SU-DHL-6 (cell line): ENCODE results near the gene TBC1D5.
"Not testable (repeated sequence)": the region's sequence is repeated elsewhere in the genome, so short reads cannot be mapped to it uniquely, and the experiment has no call there.

Source experiments
- H2AFZ ChIP-seq: fragments of 200-600 bp; sonication (generic); 2 replicates; pipeline ENCODE4 v1.6.1; 2014; ENCODE audit warnings: low read depth, mild to moderate bottlenecking, moderate library complexity, mixed read lengths, antibody characterized with exemption, low read length; ENCODE audit not compliant: severe bottlenecking
- H3F3A ChIP-seq: fragments of 200-600 bp; shearing (Covaris generic); 2 replicates; pipeline ENCODE4 v1.6.0; 2016; ENCODE audit warnings: antibody characterized with exemption, mild to moderate bottlenecking; ENCODE audit not compliant: insufficient read depth
- H3K27ac ChIP-seq: fragments of 200-600 bp; sonication (generic); 2 replicates; pipeline ENCODE4 v1.5.1; 2016; ENCODE audit warnings: low read depth, mild to moderate bottlenecking, low read length, moderate library complexity, mixed read lengths
- H3K27me3 ChIP-seq: fragments of 200-600 bp; sonication (generic), shearing (Covaris generic); 2 replicates; pipeline ENCODE4 v1.6.0; 2014; ENCODE audit warnings: mild to moderate bottlenecking, low read length
- H3K36me3 ChIP-seq: fragments of 200-600 bp; sonication (generic); 2 replicates; pipeline ENCODE4 v1.6.1; 2014; ENCODE audit warnings: mild to moderate bottlenecking, low read length, mixed read lengths
- H3K4me2 ChIP-seq: fragments of 300-600, 200-600 bp; shearing (Covaris generic), sonication (generic); 2 replicates; pipeline ENCODE4 v1.6.0; 2014; ENCODE audit warnings: low read length, low read depth, mild to moderate bottlenecking; ENCODE audit not compliant: poor library complexity, severe bottlenecking
- H3K4me3 ChIP-seq: fragments of 200-600 bp; sonication (generic); 2 replicates; pipeline ENCODE4 v1.5.1; 2014; ENCODE audit warnings: antibody characterized with exemption, low read length, mild to moderate bottlenecking, mixed read lengths; ENCODE audit not compliant: insufficient read depth, poor library complexity, severe bottlenecking
- H3K79me2 ChIP-seq: fragments of 200-600 bp; sonication (generic); 2 replicates; pipeline ENCODE4 v1.6.1; 2014; ENCODE audit warnings: mild to moderate bottlenecking, low read length, moderate library complexity; ENCODE audit not compliant: insufficient read depth
- H3K9ac ChIP-seq: fragments of 200-600 bp; sonication (generic); 2 replicates; pipeline ENCODE4 v1.7.0; 2014; ENCODE audit warnings: mild to moderate bottlenecking, low read length
- H3K9me2 ChIP-seq: fragments of 200-600 bp; sonication (generic); replicated peaks from 2 replicates; pipeline ENCODE4 v1.6.1; 2014; ENCODE audit warnings: low read length; ENCODE audit not compliant: insufficient read depth
- H3K9me3 ChIP-seq: fragments of 200-600 bp; sonication (generic); 2 replicates; pipeline ENCODE4 v1.6.1; 2014; ENCODE audit warnings: low read length, mixed read lengths; ENCODE audit not compliant: insufficient read depth
- H4K20me1 ChIP-seq: fragments of 200-600 bp; sonication (generic); 2 replicates; pipeline ENCODE4 v1.6.1; 2014; ENCODE audit warnings: low read depth, mild to moderate bottlenecking, antibody characterized with exemption, low read length, moderate library complexity, mixed read lengths
- EZH2phosphoT487 ChIP-seq: fragments of 200-600 bp; sonication (generic), shearing (Covaris generic); conservative IDR thresholded peaks from 2 replicates; pipeline ENCODE4 v1.6.1; 2018; ENCODE audit warnings: mild to moderate bottlenecking, antibody characterized with exemption, low read length, moderate library complexity, mixed read lengths
- TF ChIP-seq, protein P1 (sequence below): fragments of 200-600 bp; sonication (generic); IDR thresholded peaks from one replicate; pipeline ENCODE4 v1.5.1; 2017; ENCODE audit warnings: antibody characterized with exemption, mild to moderate bottlenecking, low read length, moderate library complexity; ENCODE audit not compliant: insufficient read depth, poor library complexity, severe bottlenecking

The TBC1D5 gene

DNA sequence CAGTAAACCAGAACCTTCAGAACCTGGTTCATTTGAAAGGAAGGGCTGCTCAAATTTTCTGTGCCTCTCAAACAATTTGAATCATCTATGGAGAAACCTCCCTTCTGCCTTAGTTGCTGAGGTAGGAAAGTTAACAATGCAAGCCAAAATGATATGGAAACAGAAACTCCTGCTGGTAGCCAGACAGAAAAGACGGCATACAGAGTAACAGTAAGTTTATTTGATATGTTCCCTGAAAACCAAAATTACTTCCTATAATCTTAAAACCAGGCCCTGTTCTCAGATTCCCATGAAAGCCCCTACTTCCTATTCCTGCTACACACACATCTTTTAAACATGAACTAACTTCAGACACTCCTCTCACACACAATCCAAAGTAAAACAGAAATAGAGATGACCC is 86.2 kb downstream of the TBC1D5 start:
- H4K20me1 ChIP-seq = no peaks in the 10 kb centered on the region
- H3K9me2 ChIP-seq = no peaks in the 10 kb centered on the region
- no peak overlapping the region for H3K27ac ChIP-seq
- no peak overlapping the region for H3K9ac ChIP-seq
- H3K79me2 ChIP-seq = peaks cover 21% of the 10 kb centered on the region; the same call in 1 of the 2 replicates
- no peaks in the 10 kb centered on the region for H3K36me3 ChIP-seq
- no peaks in the 10 kb centered on the region for H3K27me3 ChIP-seq
- TF ChIP-seq, protein P1, sequence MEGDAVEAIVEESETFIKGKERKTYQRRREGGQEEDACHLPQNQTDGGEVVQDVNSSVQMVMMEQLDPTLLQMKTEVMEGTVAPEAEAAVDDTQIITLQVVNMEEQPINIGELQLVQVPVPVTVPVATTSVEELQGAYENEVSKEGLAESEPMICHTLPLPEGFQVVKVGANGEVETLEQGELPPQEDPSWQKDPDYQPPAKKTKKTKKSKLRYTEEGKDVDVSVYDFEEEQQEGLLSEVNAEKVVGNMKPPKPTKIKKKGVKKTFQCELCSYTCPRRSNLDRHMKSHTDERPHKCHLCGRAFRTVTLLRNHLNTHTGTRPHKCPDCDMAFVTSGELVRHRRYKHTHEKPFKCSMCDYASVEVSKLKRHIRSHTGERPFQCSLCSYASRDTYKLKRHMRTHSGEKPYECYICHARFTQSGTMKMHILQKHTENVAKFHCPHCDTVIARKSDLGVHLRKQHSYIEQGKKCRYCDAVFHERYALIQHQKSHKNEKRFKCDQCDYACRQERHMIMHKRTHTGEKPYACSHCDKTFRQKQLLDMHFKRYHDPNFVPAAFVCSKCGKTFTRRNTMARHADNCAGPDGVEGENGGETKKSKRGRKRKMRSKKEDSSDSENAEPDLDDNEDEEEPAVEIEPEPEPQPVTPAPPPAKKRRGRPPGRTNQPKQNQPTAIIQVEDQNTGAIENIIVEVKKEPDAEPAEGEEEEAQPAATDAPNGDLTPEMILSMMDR = no peak
- no peak for TF ChIP-seq EZH2phosphoT487
- no peak overlapping the region for H3K4me2 ChIP-seq
- peaks cover 12% of the 10 kb centered on the region; the same call in 1 of the 2 replicates for H3F3A ChIP-seq
- no peak overlapping the region for H2AFZ ChIP-seq
- H3K9me3 ChIP-seq = no peaks in the 10 kb centered on the region
- H3K4me3 ChIP-seq = no peak overlapping the region

DNA sequence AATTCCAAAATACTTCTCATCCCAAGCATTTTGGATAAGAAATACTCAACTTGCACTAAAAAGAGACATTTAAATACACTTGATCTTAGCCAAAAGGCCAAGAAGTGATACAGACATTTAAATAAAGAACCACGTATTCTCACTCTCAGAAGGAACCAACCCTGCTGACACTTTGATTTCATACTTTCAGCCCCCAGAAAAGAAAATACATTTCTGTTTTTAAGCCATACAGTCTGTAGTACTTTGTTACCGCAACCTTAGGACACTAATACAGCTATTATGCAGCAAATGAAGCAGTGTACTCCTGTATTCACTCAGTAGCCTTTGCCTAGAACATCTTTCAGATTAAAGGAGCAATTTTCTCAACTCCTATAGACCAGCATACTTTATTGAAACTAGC is 86.7 kb downstream of the TBC1D5 start:
- H3K4me3 ChIP-seq = no peak overlapping the region
- H3K36me3 ChIP-seq = no peaks in the 10 kb centered on the region
- no peaks in the 10 kb centered on the region for H3K9me2 ChIP-seq
- no peak overlapping the region for H3K27ac ChIP-seq
- no peaks in the 10 kb centered on the region for H4K20me1 ChIP-seq
- H3K27me3 ChIP-seq = no peaks in the 10 kb centered on the region
- no peak overlapping the region for H3K9ac ChIP-seq
- H3K9me3 ChIP-seq = no peaks in the 10 kb centered on the region
- H3K79me2 ChIP-seq = peaks cover 21% of the 10 kb centered on the region; the same call in 1 of the 2 replicates
- no peak overlapping the region for H2AFZ ChIP-seq
- no peak overlapping the region for H3K4me2 ChIP-seq
- no peak for TF ChIP-seq EZH2phosphoT487
- TF ChIP-seq, protein P1 = no peak
- peaks cover 12% of the 10 kb centered on the region; the same call in 1 of the 2 replicates for H3F3A ChIP-seq

DNA sequence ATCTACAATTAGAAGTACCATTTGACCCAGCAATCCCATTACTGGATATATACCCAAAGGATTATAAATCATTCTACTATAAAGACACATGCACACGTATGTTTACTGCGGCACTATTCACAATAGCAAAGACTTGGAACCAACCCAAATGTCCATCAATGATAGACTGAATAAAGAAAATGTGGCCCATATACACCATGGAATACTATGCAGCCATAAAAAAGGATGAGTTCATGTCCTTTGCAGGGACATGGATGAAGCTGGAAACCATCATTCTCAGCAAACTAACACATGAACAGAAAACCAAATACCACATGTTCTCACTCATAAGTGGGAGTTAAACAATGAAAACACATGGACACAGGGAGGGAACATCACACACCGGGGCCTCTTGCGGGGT is 92.7 kb downstream of the TBC1D5 start:
- H3K27me3 ChIP-seq, H3K27ac ChIP-seq, H3K36me3 ChIP-seq, H3K9me3 ChIP-seq, H3K4me2 ChIP-seq, H3K9ac ChIP-seq, H3K4me3 ChIP-seq, H2AFZ ChIP-seq, H3K9me2 ChIP-seq, H4K20me1 ChIP-seq: not testable (repeated sequence)
- H3F3A ChIP-seq = peaks cover 12% of the 10 kb centered on the region; the same call in 1 of the 2 replicates
- H3K79me2 ChIP-seq = peaks cover 28% of the 10 kb centered on the region

DNA sequence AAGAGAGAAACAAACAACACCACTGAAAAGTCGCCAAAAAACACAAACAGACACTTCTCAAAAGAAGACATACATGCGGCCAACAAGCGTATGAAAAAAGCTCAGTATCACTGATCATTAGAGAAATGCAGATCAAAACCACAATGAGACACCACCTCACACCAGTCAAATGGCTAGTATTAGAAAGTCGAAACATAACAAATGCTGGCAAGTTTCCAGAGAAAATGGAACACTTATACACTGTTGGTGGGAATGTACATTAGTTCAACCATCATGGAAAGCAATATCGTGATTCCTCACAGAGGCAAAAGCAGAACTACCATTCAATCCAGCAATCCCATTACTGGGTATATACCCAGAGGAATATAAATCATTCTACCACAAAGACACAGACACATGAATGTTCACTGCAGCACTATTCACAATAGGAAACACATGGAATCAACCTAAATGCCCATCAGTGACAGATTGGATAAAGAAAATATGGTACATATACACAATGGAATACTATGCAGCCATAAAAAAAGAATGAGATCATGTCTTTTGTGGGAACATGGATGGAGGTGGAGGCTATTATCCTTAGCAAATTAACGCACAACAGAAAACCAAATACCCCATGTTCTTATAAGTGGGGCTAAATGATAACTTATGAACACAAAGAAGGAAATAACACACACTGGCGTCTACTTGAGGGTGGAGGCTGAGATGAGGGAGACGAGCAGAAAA is 93.6 kb downstream of the TBC1D5 start:
- H3K9me2 ChIP-seq, H2AFZ ChIP-seq, H3K27me3 ChIP-seq, H3K4me3 ChIP-seq, H3K4me2 ChIP-seq, H3K9ac ChIP-seq, H3K36me3 ChIP-seq, H4K20me1 ChIP-seq, H3K9me3 ChIP-seq, H3F3A ChIP-seq, H3K27ac ChIP-seq: not testable (repeated sequence)
- peaks cover 33% of the 10 kb centered on the region for H3K79me2 ChIP-seq
